ENCODE measurements around the gene CAPZA1.

The CAPZA1 gene

GRCh38 chr1:112702420-112703261 is 83.0 kb downstream of the CAPZA1 start:
- DNase-seq = no peak

GRCh38 chr1:112703706-112704105 is 84.1 kb downstream of the CAPZA1 start:
- DNase-seq = no peak

GRCh38 chr1:112704391-112704933 is 84.8 kb downstream of the CAPZA1 start:
- DNase-seq = no peak

- peak; percentile 88 for DNase-seq
These were observed 85.4 kb downstream of the CAPZA1 start for GRCh38 chr1:112704934-112705627.

- peak; percentile 64 for DNase-seq
These were observed 87.0 kb downstream of the CAPZA1 start, which contains the start of gene RHOC for GRCh38 chr1:112706505-112707220. Gene RHOC (minus strand): TSS chr1:112707127. CDS start chr1:112703799, 3,328 bp downstream.

- DNase-seq = peak; percentile 91
These were observed 87.8 kb downstream of the CAPZA1 start for GRCh38 chr1:112707221-112708001.

GRCh38 chr1:112708002-112708448 is 88.4 kb downstream of the CAPZA1 start:
- no peak for DNase-seq

GRCh38 chr1:112708489-112708888 is 88.9 kb downstream of the CAPZA1 start:
- DNase-seq = no peak

GRCh38 chr1:112710159-112710558 is 90.5 kb downstream of the CAPZA1 start:
- no peak for DNase-seq

GRCh38 chr1:112710586-112710985 is 91.0 kb downstream of the CAPZA1 start:
- DNase-seq = no peak

GRCh38 chr1:112711041-112711440 is 91.4 kb downstream of the CAPZA1 start:
- DNase-seq = no peak

GRCh38 chr1:112711670-112712069 is 92.0 kb downstream of the CAPZA1 start:
- DNase-seq = no peak

GRCh38 chr1:112712191-112712590 is 92.6 kb downstream of the CAPZA1 start:
- DNase-seq = no peak

GRCh38 chr1:112712701-112713128 is 93.1 kb downstream of the CAPZA1 start:
- no peak for DNase-seq

GRCh38 chr1:112713466-112714312 is 94.1 kb downstream of the CAPZA1 start:
- no peak for DNase-seq

- DNase-seq = peak; percentile 66
These were observed 95.0 kb downstream of the CAPZA1 start for GRCh38 chr1:112714313-112715263.

GRCh38 chr1:112715264-112716053 is 95.8 kb downstream of the CAPZA1 start, which contains the start of gene PPM1J:
Gene PPM1J (minus strand): TSS chr1:112715332. CDS start chr1:112715301, 31 bp downstream.
- DNase-seq = peak; percentile 92

- peak; percentile 90 for DNase-seq
These were observed 96.6 kb downstream of the CAPZA1 start for GRCh38 chr1:112716133-112716720.
